Measurements from ENCODE around the gene CADM2.

CADM2 gene

GRCh38 chr3:85709346-85709892, 750.6 kb downstream of the CADM2 start:
- no peak for DNase-seq

- DNase-seq = no peak
Measured at GRCh38 chr3:85710490-85710889, 751.7 kb downstream of the CADM2 start.

- DNase-seq = no peak
Measured at GRCh38 chr3:85721409-85722145, 762.8 kb downstream of the CADM2 start.

- no peak for DNase-seq
Measured at GRCh38 chr3:85725809-85726208, 767.0 kb downstream of the CADM2 start.

- DNase-seq = no peak
Measured at GRCh38 chr3:85726241-85726640, 767.5 kb downstream of the CADM2 start.

- no peak for DNase-seq
Measured at GRCh38 chr3:85737846-85738245, 779.1 kb downstream of the CADM2 start.

- no peak for DNase-seq
Measured at GRCh38 chr3:85740561-85740960, 781.8 kb downstream of the CADM2 start.

- no peak for DNase-seq
Measured at GRCh38 chr3:85758442-85758841, 799.7 kb downstream of the CADM2 start.

- DNase-seq = no peak
Measured at GRCh38 chr3:85760342-85760741, 801.6 kb downstream of the CADM2 start.

- DNase-seq = no peak
Measured at GRCh38 chr3:85780806-85781205, 822.0 kb downstream of the CADM2 start.

- no peak for DNase-seq
Measured at GRCh38 chr3:85781806-85782205, 823.0 kb downstream of the CADM2 start.

- DNase-seq = no peak
Measured at GRCh38 chr3:85783291-85783690, 824.5 kb downstream of the CADM2 start.

GRCh38 chr3:85785766-85786165, 827.0 kb downstream of the CADM2 start:
- DNase-seq = no peak

GRCh38 chr3:85790445-85791030, 831.7 kb downstream of the CADM2 start:
- DNase-seq = no peak

GRCh38 chr3:85796140-85796539, 837.4 kb downstream of the CADM2 start:
- DNase-seq = no peak

GRCh38 chr3:85800676-85801075, 841.9 kb downstream of the CADM2 start:
- DNase-seq = no peak

- no peak for DNase-seq
Measured at GRCh38 chr3:85801955-85802354, 843.2 kb downstream of the CADM2 start.

GRCh38 chr3:85808755-85809154, 850.0 kb downstream of the CADM2 start:
- no peak for DNase-seq

- DNase-seq = no peak
Measured at GRCh38 chr3:85821130-85821756, 862.5 kb downstream of the CADM2 start.

- DNase-seq = no peak
Measured at GRCh38 chr3:85835857-85836440, 877.2 kb downstream of the CADM2 start.

- no peak for DNase-seq
Measured at GRCh38 chr3:85837402-85837801, 878.6 kb downstream of the CADM2 start.

- DNase-seq = no peak
Measured at GRCh38 chr3:85838921-85839320, 880.1 kb downstream of the CADM2 start.

- DNase-seq = no peak
Measured at GRCh38 chr3:85842081-85842480, 883.3 kb downstream of the CADM2 start.

GRCh38 chr3:85846940-85847339, 888.2 kb downstream of the CADM2 start:
- no peak for DNase-seq
